NAMALWA (cell line): ENCODE data around the gene HPCAL4.

Experiments used
- DNase-seq: peaks from one replicate; pipeline ENCODE4 v3.0.0-alpha.2; 2015; ENCODE audit warnings: low spot score

The HPCAL4 gene

GRCh38 chr1:39649636-39650185 is 41.5 kb downstream of the HPCAL4 start:
- no peak for DNase-seq

- no peak for DNase-seq
Measured at GRCh38 chr1:39648496-39648895, 42.7 kb downstream of the HPCAL4 start.

- DNase-seq: no peak
Measured at GRCh38 chr1:39647247-39647646, 44.0 kb downstream of the HPCAL4 start.

GRCh38 chr1:39646232-39647081 is 44.8 kb downstream of the HPCAL4 start:
- peak; percentile 70 for DNase-seq

GRCh38 chr1:39645411-39646043 is 45.7 kb downstream of the HPCAL4 start:
- DNase-seq: no peak

- no peak for DNase-seq
Measured at GRCh38 chr1:39643705-39644104, 47.5 kb downstream of the HPCAL4 start.

GRCh38 chr1:39642796-39643195 is 48.4 kb downstream of the HPCAL4 start:
- DNase-seq: no peak

- no peak for DNase-seq
Measured at GRCh38 chr1:39640861-39641260, 50.4 kb downstream of the HPCAL4 start.

- DNase-seq: no peak
Measured at GRCh38 chr1:39639305-39640130, 51.7 kb downstream of the HPCAL4 start, which contains the start of gene HEYL. HEYL (minus strand) TSS chr1:39639643; CDS start chr1:39639625, 18 bp downstream.

GRCh38 chr1:39638965-39639304 is 52.3 kb downstream of the HPCAL4 start:
- DNase-seq: no peak

- DNase-seq: no peak
Measured at GRCh38 chr1:39637361-39637760, 53.9 kb downstream of the HPCAL4 start.

- no peak for DNase-seq
Measured at GRCh38 chr1:39635871-39636210, 55.4 kb downstream of the HPCAL4 start.

GRCh38 chr1:39635205-39635870 is 55.9 kb downstream of the HPCAL4 start:
- DNase-seq: no peak

GRCh38 chr1:39633422-39633821 is 57.8 kb downstream of the HPCAL4 start:
- DNase-seq: no peak

GRCh38 chr1:39632682-39633417 is 58.4 kb downstream of the HPCAL4 start:
- no peak for DNase-seq

- no peak for DNase-seq
Measured at GRCh38 chr1:39632323-39632681, 58.9 kb downstream of the HPCAL4 start.

- no peak for DNase-seq
Measured at GRCh38 chr1:39631361-39632322, 59.6 kb downstream of the HPCAL4 start.

- no peak for DNase-seq
Measured at GRCh38 chr1:39628807-39629350, 62.4 kb downstream of the HPCAL4 start.
